HG02759 (cell line): ENCODE data around the gene THAP4.
"Not testable (repeated sequence)": the region's sequence is repeated elsewhere in the genome, so short reads cannot be mapped to it uniquely, and the experiment has no call there.

Experiments
- ATAC-seq: cut with Tn5 transposase; IDR thresholded peaks from one replicate; pipeline ENCODE4 v1.9.1; 2021; ENCODE audit warnings: mild to moderate bottlenecking, moderate library complexity; ENCODE audit not compliant: unreplicated experiment

The THAP4 gene

DNA sequence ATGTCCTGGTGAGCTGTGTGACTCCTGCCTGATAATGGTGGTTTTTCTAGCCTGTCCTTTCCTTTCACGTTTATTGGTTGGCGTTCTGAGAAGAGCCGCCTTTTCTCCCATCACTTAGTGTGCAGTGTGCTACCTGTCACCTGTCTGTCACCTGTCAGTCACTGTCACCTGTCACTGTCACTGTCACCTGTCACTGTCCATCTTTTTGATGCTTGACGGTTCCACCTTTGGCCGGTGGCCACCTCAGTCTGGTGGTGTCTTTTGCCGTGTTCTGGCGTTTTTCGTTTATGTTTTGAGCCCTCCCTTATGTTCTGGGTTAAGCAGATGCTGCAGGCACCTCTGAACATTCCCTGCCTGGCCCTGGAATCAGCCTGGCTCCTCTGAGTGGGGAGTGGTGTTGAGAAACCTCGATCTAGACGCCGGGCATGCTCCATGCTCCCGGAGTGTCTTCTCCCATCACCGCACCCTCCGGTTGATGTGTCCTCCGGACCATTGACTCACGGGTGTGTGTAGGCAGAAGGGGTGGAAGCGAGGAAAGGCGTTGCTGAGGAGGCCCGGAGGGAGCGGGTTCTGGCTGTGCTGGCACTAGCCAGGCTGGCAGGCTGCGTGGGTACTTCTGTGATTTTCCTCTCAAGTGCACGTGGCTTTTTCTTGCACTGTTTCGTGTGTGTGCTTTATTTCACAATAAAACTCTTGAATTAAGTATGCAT, 28.9 kb upstream of the THAP4 start:
- no peak for ATAC-seq

DNA sequence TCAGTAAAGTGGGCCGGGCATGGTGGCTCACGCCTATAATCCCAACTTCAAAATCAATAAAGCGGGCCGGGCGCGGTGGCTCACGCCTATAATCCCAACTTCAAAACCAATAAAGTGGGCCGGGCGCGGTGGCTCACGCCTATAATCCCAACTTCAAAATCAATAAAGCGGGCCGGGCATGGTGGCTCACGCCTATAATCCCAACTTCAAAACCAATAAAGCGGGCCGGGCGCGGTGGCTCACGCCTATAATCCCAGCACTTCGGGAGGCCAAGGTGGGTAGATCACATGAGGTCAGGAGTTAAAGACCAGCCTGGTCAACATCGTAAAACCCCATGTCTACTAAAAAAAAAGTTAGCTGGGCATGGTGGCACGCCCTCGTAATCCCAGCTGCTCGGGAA, 25.8 kb upstream of the THAP4 start:
- ATAC-seq, result not testable (repeated sequence)

DNA sequence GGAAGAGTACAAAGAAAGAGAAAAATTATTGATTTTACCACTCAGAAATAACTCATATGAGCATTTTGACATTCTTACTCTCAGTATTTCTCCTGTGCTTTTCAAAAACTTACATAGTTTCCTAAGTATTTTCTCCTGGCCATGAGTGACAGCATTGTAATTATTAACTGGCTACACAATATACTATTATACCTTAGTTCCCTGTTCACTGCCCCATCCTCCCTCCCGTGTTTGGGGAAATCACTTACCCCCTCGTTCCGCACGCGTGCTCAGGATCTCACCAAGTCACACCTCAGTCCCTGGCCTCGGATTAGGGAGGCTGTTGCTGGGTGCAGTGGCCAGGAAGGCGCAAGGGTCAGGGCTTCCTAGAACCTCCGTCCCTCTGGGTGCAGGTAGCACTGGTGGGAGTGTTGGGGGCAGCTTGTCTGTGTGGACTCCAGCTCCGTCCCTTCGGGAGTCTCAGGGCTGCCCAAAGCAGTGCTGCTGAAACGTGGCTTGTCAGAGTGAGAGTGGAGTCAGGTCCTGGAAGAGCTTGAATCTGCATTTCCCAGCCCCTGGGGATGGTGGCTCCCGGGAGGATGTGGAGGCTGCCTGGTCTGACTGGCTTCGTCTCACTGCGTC, 23.7 kb upstream of the THAP4 start:
- ATAC-seq, result no peak

DNA sequence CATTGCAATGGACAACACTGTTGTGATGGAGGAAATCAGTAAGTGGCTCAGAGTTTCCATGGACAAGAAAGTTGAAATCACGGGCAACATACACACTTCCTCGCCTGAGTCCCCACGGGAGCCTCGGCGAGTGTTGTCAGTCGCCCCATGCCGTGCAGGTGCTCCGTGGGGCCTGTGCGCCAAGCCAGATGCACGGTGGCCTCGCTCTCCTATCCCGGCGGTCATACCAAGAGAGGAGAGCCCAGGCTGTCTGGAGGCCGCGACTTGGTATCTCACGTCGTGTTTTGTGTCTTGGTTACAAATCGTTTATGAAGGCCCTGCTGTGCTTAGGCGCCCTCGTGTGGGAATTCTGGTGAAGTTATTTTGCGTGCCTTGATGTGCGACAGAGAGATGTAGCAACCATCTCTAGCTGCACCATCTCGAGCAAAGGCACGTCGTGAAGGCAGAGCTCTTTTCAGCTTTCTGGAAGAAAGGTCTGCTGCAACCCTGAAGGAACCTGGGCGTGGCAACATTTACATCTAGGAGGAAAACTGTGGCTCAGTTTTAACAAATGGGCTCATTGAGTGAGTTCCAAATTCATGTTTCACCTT, 22.3 kb upstream of the THAP4 start:
- ATAC-seq, result no peak

DNA sequence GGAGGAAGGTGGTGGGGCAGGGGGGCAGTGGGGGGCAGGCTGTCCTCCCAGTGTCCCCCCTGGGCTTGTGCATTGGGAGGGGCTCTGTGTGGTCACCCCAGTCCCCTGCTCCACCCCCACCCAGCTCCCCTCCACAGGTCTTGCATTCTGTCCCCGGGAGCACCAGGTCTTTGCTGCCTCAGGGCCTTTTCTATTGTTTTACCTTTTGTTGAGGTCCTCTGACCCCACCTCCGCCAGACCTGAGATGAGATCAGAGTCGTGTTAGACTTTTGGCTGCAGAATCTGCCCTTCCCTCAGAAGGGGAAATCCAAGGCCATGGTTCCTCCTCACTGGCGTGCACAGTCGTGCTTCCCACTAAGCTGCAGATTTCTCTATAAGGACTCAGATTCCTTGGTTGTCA, 21.3 kb upstream of the THAP4 start:
- no peak for ATAC-seq

DNA sequence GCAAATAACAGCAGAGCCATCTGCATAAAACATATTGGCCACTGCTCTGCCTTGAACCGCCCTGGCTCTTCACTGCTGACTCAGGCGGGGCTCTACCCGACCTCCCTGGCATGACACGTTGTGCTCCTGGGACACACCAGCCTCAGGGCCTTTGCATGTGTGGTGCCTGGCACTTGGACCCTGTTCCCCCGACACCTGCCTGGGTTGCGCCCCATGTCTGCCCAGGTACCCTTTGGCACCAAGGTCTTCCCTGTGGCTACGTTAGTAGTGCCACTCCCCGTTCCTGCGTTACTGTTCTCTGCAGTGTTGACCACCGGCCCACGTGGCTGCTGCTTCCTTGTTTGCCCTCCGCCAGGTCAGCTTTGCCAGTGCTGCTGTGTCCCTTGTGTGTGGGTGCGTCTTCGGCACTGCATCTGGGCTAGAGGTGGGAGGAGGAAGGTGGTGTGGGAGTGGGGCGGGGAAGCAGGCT, 20.9 kb upstream of the THAP4 start:
- no peak for ATAC-seq

DNA sequence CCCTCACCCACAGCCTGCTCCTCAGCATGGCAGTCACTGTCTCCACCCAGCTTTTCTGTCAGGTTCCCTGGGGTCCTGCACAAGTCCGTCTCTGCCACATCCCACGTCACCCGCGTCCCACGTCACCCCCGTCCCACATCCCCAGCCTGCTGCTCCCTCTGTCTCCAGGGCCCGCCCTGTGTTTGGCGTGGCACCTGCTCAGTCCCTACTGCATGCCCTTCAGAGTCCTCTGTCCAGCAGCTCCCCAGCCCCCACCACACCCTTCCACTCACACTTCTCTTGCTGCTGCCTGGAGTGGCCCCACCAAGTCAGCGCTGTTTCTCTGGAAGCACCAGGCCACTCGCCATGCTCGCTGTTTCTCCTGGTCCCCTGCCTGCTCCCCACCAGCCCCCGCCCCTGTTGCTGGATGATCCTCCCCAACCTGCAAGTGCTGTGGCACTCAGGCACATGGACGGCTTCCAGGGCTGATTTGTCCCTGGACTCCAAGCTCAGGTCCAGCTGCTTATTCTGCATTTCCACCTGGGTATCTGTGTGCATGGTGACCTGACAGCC, 19.3 kb upstream of the THAP4 start:
- no peak for ATAC-seq

DNA sequence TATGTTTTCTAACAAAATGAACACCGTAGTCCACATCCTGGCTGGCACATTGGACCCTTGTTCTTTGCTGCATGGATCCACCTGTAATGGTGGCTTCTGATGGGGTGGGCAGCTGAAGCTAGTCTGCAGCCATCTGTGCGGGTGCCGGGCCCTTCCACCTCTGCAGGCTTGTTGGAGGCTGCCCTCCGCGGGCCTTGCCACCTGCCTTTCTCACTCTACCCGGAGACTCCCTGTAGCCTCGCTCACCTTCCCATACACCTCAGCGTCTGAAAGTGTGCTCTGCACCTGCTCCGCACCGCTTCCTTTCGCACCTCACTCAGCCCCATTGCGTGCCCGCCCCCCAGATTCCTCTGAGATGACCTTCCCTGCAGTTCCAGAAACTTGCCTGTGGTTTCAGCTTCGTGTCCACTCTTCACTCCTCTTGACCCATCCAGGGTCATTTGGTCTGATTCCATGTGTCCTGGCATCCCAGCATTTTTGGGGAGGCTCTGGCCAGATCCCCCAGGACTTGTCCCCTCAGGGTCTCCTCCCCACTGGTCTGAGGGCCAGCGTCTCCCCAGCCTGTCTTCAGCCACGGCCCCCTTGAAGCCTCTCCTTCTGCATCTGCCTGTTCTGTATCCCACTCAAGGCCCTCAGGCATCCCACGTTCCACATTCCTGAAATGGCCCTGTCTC, 18.7 kb upstream of the THAP4 start:
- no peak for ATAC-seq

DNA sequence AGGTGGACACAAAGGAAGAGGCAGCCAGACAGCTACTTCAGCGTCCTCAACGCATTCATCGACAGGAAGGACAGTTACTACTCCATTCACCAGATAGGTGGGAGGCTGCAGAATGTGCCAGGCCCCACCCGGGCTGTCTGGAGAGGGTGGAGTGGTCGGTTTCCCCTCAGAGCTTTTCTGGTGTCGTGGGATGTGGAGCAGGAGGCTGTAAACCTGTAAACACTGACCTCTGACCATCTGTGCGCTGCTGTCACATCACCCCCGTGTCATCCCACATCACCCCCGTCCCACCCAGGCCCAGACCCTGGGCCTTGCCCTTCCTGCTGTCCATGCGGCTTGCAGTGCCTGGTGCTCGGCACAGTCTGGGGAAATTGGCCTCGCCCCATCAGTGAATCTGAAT, 17.6 kb upstream of the THAP4 start:
- ATAC-seq, result no peak

DNA sequence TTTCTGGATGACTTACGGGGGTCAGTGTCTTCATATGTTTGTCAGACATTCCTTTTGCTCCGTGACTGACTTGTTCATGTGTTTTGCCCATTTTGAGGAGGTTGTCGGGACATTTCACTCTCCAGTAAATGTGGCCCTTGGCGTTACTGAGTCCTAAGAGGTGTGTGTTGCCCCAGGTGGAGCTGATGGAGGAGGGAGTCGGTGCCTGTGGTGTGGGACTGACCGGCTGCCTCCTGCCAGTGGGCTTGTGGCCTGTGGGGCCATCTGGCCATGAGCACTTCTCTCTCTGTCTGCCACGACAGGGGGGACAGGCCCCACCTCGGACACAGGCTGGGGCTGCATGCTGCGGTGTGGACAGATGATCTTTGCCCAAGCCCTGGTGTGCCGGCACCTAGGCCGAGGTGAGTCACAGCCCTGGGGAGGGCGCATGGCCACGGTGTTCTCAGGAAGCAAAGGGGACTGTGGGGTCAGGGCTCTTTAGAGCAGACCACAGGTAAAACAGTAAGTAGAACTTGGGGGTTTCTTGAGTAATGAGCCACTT, 16.3 kb upstream of the THAP4 start:
- ATAC-seq, result no peak

DNA sequence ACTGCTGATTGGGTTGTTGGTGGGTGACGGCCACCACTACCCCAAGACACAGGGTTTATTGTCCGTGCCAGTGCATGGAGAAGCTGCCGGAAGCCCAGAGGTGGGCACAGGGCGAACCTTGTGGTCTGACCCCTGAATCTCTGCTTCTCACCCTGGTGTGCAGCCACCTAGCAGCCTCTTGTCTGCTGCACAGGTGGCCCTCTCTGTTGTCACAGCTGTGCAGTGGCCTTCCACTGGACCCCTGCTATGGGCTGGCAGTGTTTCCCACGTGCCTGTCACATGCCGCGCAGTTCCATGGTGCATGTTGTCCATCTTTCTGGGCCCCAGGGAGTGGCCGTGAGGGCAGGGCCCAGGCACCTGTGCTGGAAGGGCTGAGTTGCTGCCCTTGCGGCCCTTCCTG, 15.8 kb upstream of the THAP4 start:
- ATAC-seq, result no peak

DNA sequence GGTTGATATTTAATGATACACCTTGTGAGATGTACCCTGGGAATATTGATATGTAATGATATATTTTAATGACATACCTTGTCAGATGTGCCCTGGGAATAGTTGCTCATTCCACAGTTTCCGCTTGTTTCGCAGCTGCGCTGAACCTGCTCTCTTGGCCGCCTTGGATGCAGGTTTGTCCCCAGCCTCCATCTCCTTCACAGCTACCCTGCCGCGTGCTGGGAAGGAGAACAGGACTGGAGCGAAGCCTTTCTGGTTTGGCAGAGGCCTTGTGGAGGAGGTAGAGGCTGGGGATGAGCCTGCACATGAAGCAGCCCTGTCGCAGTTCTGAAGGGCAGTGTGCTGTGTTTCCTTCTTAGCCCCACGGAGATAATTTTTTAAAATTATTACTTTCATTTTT, 15.2 kb upstream of the THAP4 start:
- ATAC-seq, result no peak

DNA sequence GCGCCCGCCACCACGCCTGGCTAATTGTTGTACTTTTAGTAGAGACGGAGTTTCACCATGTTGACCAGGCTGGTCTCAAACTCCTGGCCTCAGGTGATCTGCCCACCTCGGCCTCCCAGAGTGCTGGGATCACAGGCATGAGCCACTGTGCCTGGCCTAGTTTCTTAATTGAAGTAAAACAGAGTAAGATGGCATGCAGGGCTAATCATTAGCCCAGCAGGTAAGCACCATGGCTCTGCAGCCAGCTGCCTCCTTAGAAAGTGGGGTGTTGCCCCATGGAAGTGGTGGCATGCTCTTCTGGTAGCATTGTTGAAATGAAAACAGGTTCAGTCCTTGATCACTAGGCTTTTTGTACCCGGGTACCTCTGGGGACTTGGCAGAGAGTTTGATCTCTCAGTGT, 13.0 kb upstream of the THAP4 start:
- ATAC-seq, result no peak

DNA sequence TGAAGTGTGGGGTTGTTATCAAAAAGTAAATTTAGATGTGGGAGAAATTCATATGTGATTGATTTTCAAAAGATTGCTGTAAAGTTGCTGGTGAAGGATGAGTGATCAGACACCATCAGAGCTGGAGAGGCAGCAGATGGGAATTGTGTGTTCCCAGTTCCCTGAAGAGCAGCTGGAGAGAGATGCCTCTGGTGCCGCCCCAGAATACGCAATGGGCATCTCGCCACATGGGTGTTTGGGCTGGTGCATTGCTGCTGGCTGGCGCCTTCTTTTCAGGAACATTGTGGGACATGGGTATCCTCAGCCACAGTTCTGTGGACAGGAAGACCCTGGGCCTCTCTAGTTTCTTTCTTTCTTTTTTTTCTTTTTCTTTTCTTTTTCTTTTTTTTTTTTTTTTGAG, 12.4 kb upstream of the THAP4 start:
- ATAC-seq, result no peak

DNA sequence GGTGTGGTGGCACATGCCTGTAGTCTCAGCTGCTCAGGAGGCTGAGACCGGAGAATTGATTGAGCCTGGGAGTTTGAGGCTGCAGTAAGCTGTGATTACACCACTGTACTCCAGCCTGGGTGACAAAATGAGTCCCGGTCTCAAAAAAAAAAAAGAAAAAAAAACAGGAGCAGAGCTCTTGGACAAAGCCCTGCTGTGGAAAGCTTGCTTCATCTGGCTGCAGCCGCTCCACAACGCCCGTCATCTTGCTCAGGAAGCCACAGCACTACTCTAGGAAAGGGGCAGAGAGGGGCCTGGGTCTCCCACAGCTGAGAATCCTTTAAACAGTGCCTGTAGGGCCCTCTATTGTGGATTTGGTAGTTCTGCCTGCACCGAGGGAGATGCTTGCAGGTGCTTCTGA, 11.5 kb upstream of the THAP4 start:
- no peak for ATAC-seq

DNA sequence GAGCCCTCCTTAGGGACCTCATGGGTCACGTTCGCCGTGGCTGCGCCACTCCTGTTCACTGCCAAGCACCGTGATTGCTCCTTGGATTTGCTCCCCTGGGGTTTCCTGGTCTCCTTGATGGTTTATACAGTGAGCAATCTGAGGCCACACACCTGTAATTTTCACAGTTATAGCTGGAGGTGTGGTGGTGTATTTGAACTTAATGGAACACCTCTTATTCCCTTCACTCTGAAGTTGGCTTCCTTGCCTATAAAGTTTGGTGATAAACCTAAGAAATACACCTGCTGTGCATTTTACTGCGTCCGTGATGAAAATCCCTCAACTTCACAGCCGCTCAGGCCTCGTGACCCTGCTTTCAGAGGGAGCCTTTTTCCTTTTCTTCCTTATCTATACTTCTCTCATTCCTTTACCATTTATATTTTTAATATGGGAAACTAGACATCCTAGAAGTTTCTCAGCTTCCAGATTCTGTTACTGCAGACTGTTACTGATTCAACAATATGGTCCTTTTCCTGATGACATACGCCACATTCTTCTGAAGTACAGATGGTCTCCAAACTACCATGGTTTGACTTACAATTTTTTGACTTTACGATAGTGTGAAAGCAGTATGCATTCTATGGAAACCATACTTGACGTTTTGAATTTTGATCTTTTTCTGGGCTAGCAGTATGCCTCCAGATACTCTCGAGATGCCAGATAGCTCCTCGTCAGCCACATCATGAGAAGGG, 9.1 kb upstream of the THAP4 start:
- ATAC-seq, result no peak

DNA sequence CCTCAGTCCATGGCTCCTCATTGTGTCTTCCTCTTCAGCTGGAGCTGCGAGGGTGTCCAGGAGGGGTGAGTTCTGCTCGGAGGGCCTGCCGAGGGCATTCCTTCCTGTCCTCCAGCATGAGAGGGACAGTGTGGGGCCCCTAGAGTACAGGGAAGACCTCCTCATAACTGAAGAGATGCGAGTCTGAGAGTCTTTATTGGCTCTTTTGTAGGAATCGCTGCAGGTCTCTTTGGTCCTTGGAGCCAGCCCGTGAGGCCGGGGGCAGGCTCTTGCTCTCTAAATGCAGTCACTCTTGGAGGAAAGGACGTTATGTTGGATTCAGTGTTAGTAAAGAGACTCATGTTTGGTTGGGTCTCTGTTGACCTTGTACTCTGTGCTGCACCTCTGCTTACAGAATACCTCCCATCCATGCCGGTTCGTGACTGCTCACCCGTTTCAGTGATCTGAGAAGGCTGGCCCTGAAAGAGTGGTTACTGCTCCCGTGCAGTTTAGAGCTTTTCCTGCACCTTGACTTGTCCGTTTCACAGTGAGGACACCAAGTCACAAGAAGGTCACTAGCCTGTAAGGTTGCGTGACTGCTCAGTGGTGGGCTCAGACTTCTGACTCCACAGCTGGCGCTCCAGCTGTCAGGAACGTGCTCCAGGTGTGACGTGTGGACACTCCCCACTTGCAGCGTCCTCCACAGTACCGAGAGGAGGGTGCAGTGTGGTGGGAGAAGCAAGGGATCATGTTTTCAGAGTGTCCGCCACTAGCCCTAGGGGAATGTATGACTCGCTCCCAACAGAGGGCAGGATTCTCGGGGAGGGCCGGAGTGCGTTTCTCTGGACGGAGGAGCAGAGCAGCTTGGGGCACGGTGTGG, 8.3 kb upstream of the THAP4 start:
- ATAC-seq, result no peak

DNA sequence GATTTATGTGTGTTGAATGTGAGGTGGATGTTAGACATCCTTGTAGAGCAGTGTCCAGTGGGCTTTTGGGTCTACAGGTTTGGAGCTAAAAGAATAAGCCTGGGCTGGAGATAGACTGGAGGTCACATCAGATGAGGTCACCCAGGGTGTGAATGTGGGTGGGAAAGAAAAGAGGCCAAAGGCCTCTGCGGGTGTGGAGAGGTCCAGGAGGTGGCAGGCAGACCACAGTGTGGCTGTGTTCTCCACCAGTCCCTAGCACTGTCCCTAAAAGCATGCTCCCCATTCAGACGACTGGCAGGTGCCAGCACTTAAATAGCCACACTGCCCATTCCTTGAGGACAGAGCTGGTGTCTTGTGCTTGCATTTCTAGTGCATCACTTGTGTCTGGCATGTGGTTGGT, 4.7 kb upstream of the THAP4 start:
- ATAC-seq, result no peak

DNA sequence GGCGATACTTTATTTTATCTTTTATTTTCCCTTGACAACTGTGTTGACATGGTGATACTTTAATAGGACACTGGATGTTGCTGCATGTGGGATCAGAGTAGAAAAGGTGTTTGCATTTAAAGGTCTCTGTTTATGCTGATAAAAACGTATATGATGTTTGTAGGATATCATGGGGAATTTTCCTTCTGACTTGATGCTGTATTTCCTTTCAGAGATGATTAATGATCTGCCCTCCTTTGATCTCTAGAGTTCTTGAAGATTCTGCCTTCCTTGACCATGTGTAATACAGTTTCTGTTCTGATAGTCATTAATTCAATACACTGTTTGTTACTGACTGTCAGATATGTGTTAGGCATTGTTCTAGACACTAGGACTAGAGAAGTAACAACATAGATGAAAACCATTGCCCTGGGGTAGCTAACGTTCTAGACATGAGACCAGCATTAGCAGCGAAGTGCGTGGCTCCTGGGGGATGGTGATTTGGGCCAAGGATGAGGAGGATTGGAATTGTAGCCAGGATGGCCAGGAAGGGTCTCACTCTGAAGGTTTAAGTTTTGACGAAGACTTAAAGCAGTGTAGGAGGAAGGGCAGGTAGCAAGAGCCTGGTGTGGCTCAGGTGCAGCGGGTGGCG, 3.3 kb upstream of the THAP4 start:
- ATAC-seq, result no peak
